Stimulated activated CD8-positive, alpha-beta memory T cell treated with anti-CD3 and anti-CD28 coated beads, Interleukin-2, amount 100 ng/mL, for 48 hours (primary cell): ENCODE results near the gene INPP5F.

ENCODE experiments used
- DNase-seq, 2 donors: peaks; one replicate each; pipeline ENCODE4 v3.0.0-alpha.2; 2020; ENCODE audit warnings: low read depth in 2 of 2

INPP5F gene

GRCh38 chr10:119817991-119818888, 92.4 kb downstream of the INPP5F start:
- peak in 1 of 2 donors; percentile 5 for DNase-seq

GRCh38 chr10:119818889-119819270, 93.0 kb downstream of the INPP5F start:
- no peak for DNase-seq

GRCh38 chr10:119821182-119821581, 95.3 kb downstream of the INPP5F start:
- DNase-seq, result no peak

DNA sequence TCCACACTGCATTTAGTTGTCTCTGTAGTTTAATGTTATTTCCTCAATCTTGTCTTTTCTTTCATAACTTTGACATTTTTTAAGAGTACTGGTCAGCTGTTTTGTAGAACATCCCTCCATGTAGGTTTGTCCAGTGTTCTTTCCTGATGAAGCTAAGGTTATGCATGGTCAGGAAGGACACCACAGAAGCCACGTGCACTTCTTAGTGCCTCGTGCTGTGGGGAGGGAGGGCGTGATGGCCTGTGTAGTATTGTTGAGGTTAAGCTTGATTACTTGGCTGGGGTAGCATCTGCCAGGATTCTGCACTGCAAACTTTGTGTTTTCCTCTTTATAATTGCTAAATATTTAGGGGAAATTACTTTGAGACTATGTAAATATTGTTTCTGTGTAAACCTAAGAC, 98.4 kb downstream of the INPP5F start:
- no peak for DNase-seq

GRCh38 chr10:119826771-119827170, 100.9 kb downstream of the INPP5F start:
- DNase-seq, result no peak

- no peak for DNase-seq
Observed at GRCh38 chr10:119827430-119827829, 101.6 kb downstream of the INPP5F start.

DNA sequence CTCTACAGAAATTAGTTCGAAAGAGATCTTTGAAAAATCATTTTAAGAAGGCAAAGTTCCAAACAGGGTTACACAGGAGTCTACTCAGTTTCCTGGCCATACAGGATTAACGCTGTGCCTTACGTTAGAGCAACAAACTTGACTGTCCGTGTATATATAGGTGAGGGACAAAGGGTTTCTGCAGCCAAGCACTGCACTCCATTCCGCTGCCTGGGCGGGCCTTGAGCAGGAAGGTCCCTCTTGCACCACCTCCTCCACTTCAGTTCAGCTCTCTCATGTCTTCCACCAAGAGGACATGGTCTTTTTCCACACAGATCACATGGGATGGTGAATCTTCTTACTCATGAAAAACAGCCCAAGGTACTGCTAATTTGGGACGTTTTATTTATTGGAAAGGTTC, 103.6 kb downstream of the INPP5F start:
- no peak for DNase-seq

DNA sequence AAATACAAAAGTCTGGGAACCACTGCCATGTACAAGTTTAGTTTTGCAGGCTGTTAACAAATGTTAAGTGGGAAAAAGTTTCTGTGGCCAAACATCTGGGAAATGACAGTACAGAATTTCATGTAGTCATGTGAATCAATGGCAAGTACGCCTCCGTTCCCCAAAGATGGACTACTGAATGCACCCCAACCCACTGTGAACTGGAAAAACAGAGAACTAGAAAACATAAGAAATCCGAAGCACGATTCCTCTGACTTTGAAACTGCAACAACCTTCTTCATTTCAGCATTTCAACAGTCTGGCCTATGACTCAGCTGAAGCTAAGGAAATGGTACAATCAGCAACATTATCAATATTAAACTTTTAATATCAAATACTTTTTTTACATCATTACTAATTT, 105.0 kb downstream of the INPP5F start:
- no peak for DNase-seq

GRCh38 chr10:119831656-119832055, 105.8 kb downstream of the INPP5F start:
- DNase-seq, result no peak

DNA sequence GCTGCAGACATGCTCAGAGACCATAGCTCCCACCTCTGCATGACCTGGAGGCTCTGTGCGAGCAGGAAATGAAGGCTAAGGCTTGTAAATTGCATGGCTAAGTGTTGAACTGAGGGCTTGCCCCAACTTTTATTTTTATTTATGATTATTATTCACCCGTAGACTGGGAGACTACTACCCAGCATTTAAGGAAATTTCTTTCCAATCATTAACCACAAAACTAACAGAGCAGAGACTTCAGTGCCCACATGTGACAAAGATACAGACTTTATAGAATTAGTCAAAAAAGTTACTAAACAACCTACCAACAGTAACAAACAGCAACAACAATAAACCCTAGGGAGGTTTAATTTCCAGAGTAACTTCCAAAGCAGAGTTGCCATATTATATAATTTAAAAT, 107.1 kb downstream of the INPP5F start:
- no peak for DNase-seq

- no peak for DNase-seq
Observed at GRCh38 chr10:119834188-119834587, 108.3 kb downstream of the INPP5F start.

DNA sequence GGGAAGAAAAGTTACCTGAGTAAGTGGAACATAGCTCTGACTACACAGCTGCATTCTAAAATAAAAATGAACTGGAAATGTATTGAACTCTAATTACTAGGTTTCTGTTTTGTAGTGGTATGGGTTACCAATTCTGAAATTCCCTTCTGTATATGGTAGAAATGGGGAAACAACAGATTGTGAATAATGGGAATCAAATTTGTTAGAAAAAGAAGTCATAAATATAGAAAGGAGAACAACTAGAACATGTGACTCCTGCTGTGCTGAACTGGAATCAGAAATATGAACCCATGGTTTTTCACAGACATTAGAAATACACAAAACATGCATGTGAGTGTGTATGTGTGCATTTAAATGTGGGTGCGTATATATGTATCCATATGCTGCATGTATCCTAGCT, 119.8 kb downstream of the INPP5F start:
- DNase-seq, result no peak

DNA sequence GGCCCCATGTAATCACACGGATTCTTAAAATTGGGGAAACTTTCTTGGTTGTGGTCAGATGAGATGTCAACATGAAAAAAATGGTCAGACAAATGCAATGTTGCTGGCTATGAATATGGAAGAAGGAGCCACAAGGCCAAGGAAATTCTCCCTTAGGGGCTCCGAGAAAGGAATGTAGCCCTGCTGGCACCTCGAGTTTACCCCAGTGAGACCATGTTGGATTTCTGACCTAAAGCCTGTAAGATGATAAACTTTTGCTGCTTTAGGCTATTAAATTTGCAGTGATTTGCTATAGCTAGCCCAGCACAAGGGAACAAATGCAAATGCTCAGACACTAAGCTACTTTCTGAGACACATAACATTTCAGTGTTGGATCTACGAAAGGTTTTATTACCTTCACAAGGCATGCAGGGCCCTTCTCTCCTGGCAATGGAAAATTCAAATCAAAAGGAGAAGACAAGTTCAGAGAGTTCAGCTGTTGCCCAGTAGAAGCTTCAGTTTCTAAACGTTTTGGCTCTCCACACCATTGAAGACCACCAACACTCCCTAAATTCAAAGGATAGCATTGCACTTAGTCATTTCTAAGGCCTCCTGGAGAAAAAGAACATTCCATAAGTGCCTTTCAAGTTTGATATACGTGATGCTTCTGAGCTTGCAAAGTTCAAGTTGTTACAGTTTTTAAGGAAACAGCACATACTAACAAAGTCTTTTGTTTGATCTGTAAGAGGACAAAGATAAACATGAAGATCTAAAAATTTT, 123.4 kb downstream of the INPP5F start:
- no peak for DNase-seq

GRCh38 chr10:119849944-119850343, 124.1 kb downstream of the INPP5F start:
- DNase-seq, result no peak

- DNase-seq, result no peak
Observed at GRCh38 chr10:119852277-119852676, 126.4 kb downstream of the INPP5F start.

GRCh38 chr10:119852822-119853221, 127.0 kb downstream of the INPP5F start:
- no peak for DNase-seq

GRCh38 chr10:119853574-119853973, 127.7 kb downstream of the INPP5F start:
- DNase-seq, result no peak

GRCh38 chr10:119858063-119858462, 132.2 kb downstream of the INPP5F start:
- no peak for DNase-seq

DNA sequence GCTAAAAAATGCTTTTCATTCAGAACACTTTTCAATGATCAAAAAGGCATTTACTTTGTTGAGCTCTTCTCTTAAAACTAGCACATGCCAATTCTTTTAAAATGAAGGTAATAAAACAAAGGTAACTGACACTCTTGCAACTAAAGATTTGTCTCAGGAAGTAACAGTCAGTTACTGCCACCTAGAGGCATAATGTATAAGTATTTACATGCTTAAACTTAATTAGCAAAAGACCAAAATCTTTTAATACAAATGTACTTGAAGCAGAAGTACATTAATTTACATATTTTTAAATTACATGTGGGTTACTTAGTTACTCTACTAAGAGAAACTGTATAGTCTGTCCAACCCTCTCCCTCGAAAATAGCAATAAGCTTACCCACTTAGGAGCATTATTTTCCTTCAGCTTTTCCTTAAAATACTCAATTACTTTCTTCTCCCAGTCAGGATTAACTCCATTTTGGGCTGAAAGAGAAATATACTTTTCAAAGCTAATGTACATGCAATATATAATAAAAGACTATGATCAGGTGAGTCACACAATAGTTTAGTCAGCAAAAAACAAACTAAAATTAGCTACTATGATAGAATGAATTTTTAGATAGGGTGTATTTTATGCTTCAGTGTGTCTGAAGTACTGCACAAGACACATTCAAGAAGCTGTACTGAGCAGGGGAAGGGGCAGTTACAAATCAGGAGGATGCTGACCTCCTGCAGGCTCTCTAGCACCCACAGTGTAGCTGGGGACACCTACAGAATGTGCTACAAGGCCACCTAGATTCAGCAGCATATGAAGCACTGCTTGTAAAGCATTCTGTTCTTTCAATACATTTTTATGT, 133.8 kb downstream of the INPP5F start:
- DNase-seq, result no peak

- DNase-seq, result no peak
Observed at GRCh38 chr10:119860866-119861607, 135.2 kb downstream of the INPP5F start.

DNA sequence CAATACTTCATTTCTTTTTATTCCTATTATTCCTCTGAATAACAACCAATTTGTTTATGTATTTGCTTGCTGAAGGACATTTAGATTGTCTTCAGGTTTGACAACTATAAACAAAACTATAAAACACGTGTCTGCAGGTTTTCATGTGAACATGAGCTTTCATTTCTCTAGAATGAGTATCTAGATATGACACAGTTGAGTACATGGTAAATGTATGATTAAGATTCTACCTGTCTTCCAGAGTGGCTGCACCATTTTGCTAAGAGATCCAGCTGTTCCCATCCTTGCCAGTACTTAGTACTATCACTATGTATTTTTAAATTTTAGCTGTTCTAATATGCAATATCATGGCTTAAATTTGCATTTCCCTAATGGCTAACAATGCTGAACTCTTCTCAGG, 136.7 kb downstream of the INPP5F start:
- DNase-seq, result no peak
